Cardiac septum (tissue), 1 donor: ENCODE data around the gene VWF. TPM values are rescaled to one million over a fixed set of nuclear protein-coding genes. Genes with fewer than 3 reads are reported as not detected.
"Not testable (repeated sequence)": the region's sequence is repeated elsewhere in the genome, so short reads cannot be mapped to it uniquely, and the experiment has no call there.

Source experiments
- DNase-seq: peaks from one replicate; pipeline ENCODE4 v3.0.0-alpha.2; 2020; ENCODE audit warnings: low spot score
- intact Hi-C: fragments of 100-400 bp; cut with DNase I; formaldehyde crosslinking; loops from one replicate; pipeline ENCODE4 v1.14.0; 2022
- total RNA-seq: library from RNA; stranded (reverse); fragmentation: NEBNext Ultra II Directional; extraction: Animal tissue kit (Norgen Biotek cat#: 25700); gene quantifications from one replicate; pipeline ENCODE4 v1.2.1, GENCODE V29; 2021
- donor health status: DM: no; HTN: no; CAD: no.

VWF gene
- total RNA-seq, 1 donor from 2014 or later, result 350 TPM

GRCh38 chr12:6020930-6021329, 103.5 kb downstream of the VWF start:
- intact Hi-C loops, result no loop called here
- DNase-seq, result no peak

- intact Hi-C loops, result not testable (repeated sequence)
- DNase-seq, result peak; percentile 57
Measured at GRCh38 chr12:6020511-6020910, 104.0 kb downstream of the VWF start.

- peak; percentile 35 for DNase-seq
- intact Hi-C loops, result not testable (repeated sequence)
Measured at GRCh38 chr12:6019256-6019655, 105.2 kb downstream of the VWF start.

- peak; percentile 22 for DNase-seq
- intact Hi-C loops, result no loop called here
Measured at GRCh38 chr12:6018265-6018664, 106.2 kb downstream of the VWF start.

GRCh38 chr12:6016756-6017155, 107.7 kb downstream of the VWF start:
- intact Hi-C loops, result no loop called here
- DNase-seq, result no peak

- DNase-seq, intact Hi-C loops: not testable (repeated sequence)
Measured at GRCh38 chr12:6016004-6016403, 108.5 kb downstream of the VWF start.

GRCh38 chr12:6015271-6015670, 109.2 kb downstream of the VWF start:
- intact Hi-C loops, result not testable (repeated sequence)

GRCh38 chr12:6010631-6011350, 113.7 kb downstream of the VWF start:
- DNase-seq, intact Hi-C loops: not testable (repeated sequence)

More at GRCh38 chr12:6015271-6015670, 109.2 kb downstream of the VWF start:
- DNase-seq, result not testable (repeated sequence)

GRCh38 chr12:5997260-5997659, 127.2 kb downstream of the VWF start:
- intact Hi-C loops, result no loop called here
- DNase-seq, result no peak

- intact Hi-C loops, result no loop called here
- DNase-seq, result no peak
Measured at GRCh38 chr12:5996459-5996858, 128.0 kb downstream of the VWF start.

- intact Hi-C loops, result loop anchor here (2.0 to 5.0 kb wide), 2 partner anchors 49 to 293 kb away; no protein-coding TSS in a partner anchor
Measured at GRCh38 chr12:5989621-5990020, 134.8 kb downstream of the VWF start.

GRCh38 chr12:5988659-5989116, 135.8 kb downstream of the VWF start:
- intact Hi-C loops, result loop anchor here (2.0 to 5.0 kb wide), 2 partner anchors 50 to 294 kb away; no protein-coding TSS in a partner anchor
- DNase-seq, result peak; percentile 87

More at GRCh38 chr12:5989621-5990020, 134.8 kb downstream of the VWF start:
- DNase-seq, result no peak

- intact Hi-C loops, result loop anchor here (2.0 to 5.0 kb wide), 2 partner anchors 51 to 294 kb away; no protein-coding TSS in a partner anchor
- DNase-seq, result no peak
Measured at GRCh38 chr12:5988088-5988487, 136.4 kb downstream of the VWF start.

GRCh38 chr12:5987573-5987972, 136.9 kb downstream of the VWF start:
- no peak for DNase-seq
- intact Hi-C loops, result loop anchor here (5.0 kb wide), 1 partner anchor 295 kb away; no protein-coding TSS in a partner anchor

- DNase-seq, result no peak
Measured at GRCh38 chr12:5985471-5985870, 139.0 kb downstream of the VWF start.

GRCh38 chr12:5984873-5985272, 139.6 kb downstream of the VWF start:
- intact Hi-C loops, result loop anchor here (5.0 kb wide), 1 partner anchor 297 kb away; no protein-coding TSS in a partner anchor
- DNase-seq, result no peak

More at GRCh38 chr12:5985471-5985870, 139.0 kb downstream of the VWF start:
- intact Hi-C loops, result loop anchor here (5.0 kb wide), 1 partner anchor 297 kb away; no protein-coding TSS in a partner anchor

GRCh38 chr12:5982106-5982505, 142.4 kb downstream of the VWF start:
- intact Hi-C loops, result no loop called here
- DNase-seq, result no peak

GRCh38 chr12:5977556-5977955, 146.9 kb downstream of the VWF start:
- intact Hi-C loops, result no loop called here
- DNase-seq, result no peak

GRCh38 chr12:5976711-5977110, 147.8 kb downstream of the VWF start:
- DNase-seq, result no peak
- intact Hi-C loops, result no loop called here

- intact Hi-C loops, result no loop called here
Measured at GRCh38 chr12:5976196-5976595, 148.3 kb downstream of the VWF start.

More at GRCh38 chr12:5976196-5976595, 148.3 kb downstream of the VWF start:
- no peak for DNase-seq
